H54 (cell line): ENCODE measurements around the gene SUCLG1.
A peak's percentile ranks its signal among the peaks of the same experiment; 100 is the strongest.
"Not testable (repeated sequence)": the region's sequence is repeated elsewhere in the genome, so short reads cannot be mapped to it uniquely, and the experiment has no call there.

Experiments
- DNase-seq: peaks from one replicate; pipeline ENCODE4 v3.0.0; 2011; ENCODE audit warnings: low spot score, mixed read lengths; ENCODE audit not compliant: insufficient read length
- FAIRE-seq: peaks from 3 replicates; lab custom pipeline; 2011; peaks lifted over from hg19 to GRCh38; lab: Jason Lieb, UNC
- POLR2A ChIP-seq: IDR thresholded peaks from 2 replicates; pipeline ENCODE4 v1.6.1; 2011; ENCODE audit warnings: low read depth, mild to moderate bottlenecking, low read length

SUCLG1 gene

GRCh38 chr2:84424152-84424551 is 34.9 kb downstream of the SUCLG1 start:
- DNase-seq (peak; percentile 9), FAIRE-seq (peak; percentile 23)
- no peak for TF ChIP-seq POLR2A

GRCh38 chr2:84421791-84422190 is 37.3 kb downstream of the SUCLG1 start:
- no peak for FAIRE-seq
- DNase-seq = no peak
- TF ChIP-seq POLR2A = no peak

- FAIRE-seq (no peak), DNase-seq (no peak)
- TF ChIP-seq POLR2A = no peak
Measured at GRCh38 chr2:84421197-84421596, 37.9 kb downstream of the SUCLG1 start.

GRCh38 chr2:84417453-84418145 is 41.5 kb downstream of the SUCLG1 start:
- DNase-seq = no peak
- no peak for TF ChIP-seq POLR2A
- FAIRE-seq = no peak

GRCh38 chr2:84409531-84409930 is 49.5 kb downstream of the SUCLG1 start:
- no peak for TF ChIP-seq POLR2A
- FAIRE-seq = no peak
- no peak for DNase-seq

GRCh38 chr2:84402111-84402510 is 57.0 kb downstream of the SUCLG1 start:
- not testable (repeated sequence) for DNase-seq, FAIRE-seq

- FAIRE-seq, DNase-seq: not testable (repeated sequence)
Measured at GRCh38 chr2:84399839-84400238, 59.2 kb downstream of the SUCLG1 start.

GRCh38 chr2:84395820-84396219 is 63.3 kb downstream of the SUCLG1 start:
- DNase-seq = no peak
- no peak for FAIRE-seq
- no peak for TF ChIP-seq POLR2A

DNA sequence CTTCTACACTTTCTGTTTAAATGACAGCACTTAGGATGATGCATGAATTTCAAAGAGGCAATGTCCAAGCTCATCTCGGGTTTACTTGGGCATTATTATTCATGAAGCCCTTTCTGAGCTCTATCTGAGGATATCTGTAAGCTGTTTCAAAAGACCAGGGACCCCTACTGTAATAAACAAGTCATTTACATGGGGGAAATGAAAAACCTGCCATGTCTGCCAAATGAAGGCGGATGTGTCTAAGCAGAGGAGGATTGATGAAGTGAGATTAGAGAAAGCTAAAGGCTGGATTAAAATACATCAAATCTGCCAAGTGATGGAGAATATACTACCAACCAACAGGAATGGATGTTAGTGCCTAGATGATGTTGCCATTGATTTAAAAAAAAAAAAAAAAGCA is 64.5 kb downstream of the SUCLG1 start:
- DNase-seq (no peak), FAIRE-seq (no peak)
- no peak for TF ChIP-seq POLR2A

DNA sequence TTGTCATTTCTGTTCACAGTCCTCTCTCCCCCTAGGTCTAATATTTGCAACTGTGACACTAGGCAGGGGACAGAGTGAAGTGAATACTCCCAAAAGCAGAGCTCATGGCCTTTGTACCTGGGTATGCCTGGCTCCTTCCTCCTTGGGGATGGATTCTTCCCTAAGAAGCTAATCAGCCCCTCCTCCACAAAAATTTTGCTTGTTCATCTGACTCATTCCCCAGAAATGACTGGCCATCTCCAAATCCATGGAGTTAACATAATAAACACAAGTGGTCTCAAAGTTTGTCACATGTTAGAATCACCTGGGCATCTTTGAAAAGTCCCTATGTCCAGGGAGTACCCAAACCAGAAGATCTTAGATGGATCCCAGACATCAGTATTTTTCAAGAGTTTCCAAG is 65.3 kb downstream of the SUCLG1 start:
- no peak for TF ChIP-seq POLR2A
- DNase-seq = no peak
- no peak for FAIRE-seq

GRCh38 chr2:84389794-84390193 is 69.3 kb downstream of the SUCLG1 start:
- FAIRE-seq = no peak
- no peak for TF ChIP-seq POLR2A
- no peak for DNase-seq

GRCh38 chr2:84388921-84389490 is 70.1 kb downstream of the SUCLG1 start:
- TF ChIP-seq POLR2A = no peak
- FAIRE-seq = no peak

GRCh38 chr2:84388133-84388532 is 70.9 kb downstream of the SUCLG1 start:
- no peak for FAIRE-seq
- no peak for TF ChIP-seq POLR2A
- no peak for DNase-seq

More at GRCh38 chr2:84388921-84389490, 70.1 kb downstream of the SUCLG1 start:
- DNase-seq = no peak

- no peak for TF ChIP-seq POLR2A
- no peak for FAIRE-seq
- DNase-seq = no peak
Measured at GRCh38 chr2:84386336-84387040, 72.6 kb downstream of the SUCLG1 start.
